IMR-90 (cell line): ENCODE data around the gene CCL28. TPM values are rescaled to one million over a fixed set of nuclear protein-coding genes. Genes with fewer than 3 reads are reported as not detected.

ENCODE experiments used
- ATAC-seq: fragments of 200-7000 bp; cut with Tn5 transposase; 2 replicates; pipeline ENCODE4 v1.9.1; 2020; ENCODE audit warnings: low read depth, mild to moderate bottlenecking, moderate library complexity
- BruUV-seq: library from RNA; stranded (reverse); fragments of 400-500 nt; replicated peaks from 2 replicates; lab custom pipeline; 2021; lab: Mats Ljungman, UMichigan
- CTCF ChIA-PET: fragments of 300-600 bp; formaldehyde crosslinking; extraction: SDS; loops from one replicate; lab custom pipeline; 2021; ENCODE audit warnings: antibody characterized with exemption; lab: Yijun Ruan, JAX
- POLR2A ChIA-PET: fragments of 300-600 bp; sonication (Branson Sonifier 250); formaldehyde crosslinking; loops from one replicate; lab custom pipeline; 2022; ENCODE audit warnings: antibody characterized with exemption; ENCODE audit not compliant: unreplicated experiment; lab: Charles Lee
- DNase-seq: peaks from one replicate; pipeline ENCODE4 v3.0.0; 2013
- H2AFZ ChIP-seq: replicated peaks from 2 replicates; pipeline ENCODE3; 2013; ENCODE audit warnings: low read length, mild to moderate bottlenecking; ENCODE audit not compliant: poor library complexity
- H2AK5ac ChIP-seq: 2 replicates; pipeline ENCODE4 v1.6.1; 2013; ENCODE audit warnings: low read depth, low read length, inconsistent platforms
- H2AK9ac ChIP-seq: replicated peaks from 2 replicates; pipeline ENCODE3; 2013; ENCODE audit warnings: mild to moderate bottlenecking, low read depth, low read length, moderate library complexity; ENCODE audit not compliant: poor library complexity
- H2BK120ac ChIP-seq: 2 replicates; pipeline ENCODE4 v1.6.1; 2013; ENCODE audit warnings: low read depth, low read length, inconsistent platforms
- H2BK15ac ChIP-seq: 3 replicates; pipeline ENCODE4 v1.6.1; 2013; ENCODE audit warnings: low read depth, low read length, inconsistent platforms
- H2BK20ac ChIP-seq: 2 replicates; pipeline ENCODE4 v1.6.1; 2013; ENCODE audit warnings: low read depth, mild to moderate bottlenecking, inconsistent platforms, low read length, moderate library complexity
- H2BK5ac ChIP-seq: 2 replicates; pipeline ENCODE4 v1.6.1; 2013; ENCODE audit warnings: mild to moderate bottlenecking, low read depth, low read length, inconsistent platforms; ENCODE audit not compliant: poor library complexity, severe bottlenecking
- H3K14ac ChIP-seq: replicated peaks from 2 replicates; pipeline ENCODE4 v1.6.1; 2013; ENCODE audit warnings: low read depth, low read length, inconsistent platforms
- H3K18ac ChIP-seq: 2 replicates; pipeline ENCODE4 v1.6.1; 2013; ENCODE audit warnings: low read depth, low read length, control low read depth
- H3K23ac ChIP-seq: 2 replicates; pipeline ENCODE4 v1.6.1; 2013; ENCODE audit warnings: low read depth, low read length, inconsistent platforms
- H3K27ac ChIP-seq: 2 replicates; pipeline ENCODE4 v1.5.1; 2013; ENCODE audit warnings: mild to moderate bottlenecking, control low read depth, low read length; ENCODE audit not compliant: insufficient read depth
- H3K27me3 ChIP-seq: 2 replicates; pipeline ENCODE4 v1.6.1; 2013; ENCODE audit warnings: low read length; ENCODE audit not compliant: control insufficient read depth, insufficient read depth
- H3K36me3 ChIP-seq: 2 replicates; pipeline ENCODE4 v1.6.1; 2013; ENCODE audit warnings: low read length, mixed read lengths; ENCODE audit not compliant: control insufficient read depth, insufficient read depth
- H3K4ac ChIP-seq: 2 replicates; pipeline ENCODE4 v1.6.1; 2013; ENCODE audit warnings: low read depth, low read length, inconsistent platforms
- H3K4me1 ChIP-seq: 2 replicates; pipeline ENCODE4 v1.6.1; 2013; ENCODE audit warnings: low read length, mixed read lengths; ENCODE audit not compliant: control insufficient read depth, insufficient read depth
- H3K4me2 ChIP-seq: 2 replicates; pipeline ENCODE4 v1.6.1; 2013; ENCODE audit warnings: low read depth, mild to moderate bottlenecking, control low read depth, low read length, moderate library complexity
- H3K4me3 ChIP-seq: 2 replicates; pipeline ENCODE4 v1.5.1; 2013; ENCODE audit warnings: low read depth, mild to moderate bottlenecking, control low read depth, low read length, moderate library complexity; ENCODE audit not compliant: insufficient read depth
- H3K56ac ChIP-seq: 2 replicates; pipeline ENCODE4 v1.6.1; 2013; ENCODE audit warnings: low read length, inconsistent platforms; ENCODE audit not compliant: insufficient read depth; ENCODE audit errors: extremely low read depth
- H3K79me1 ChIP-seq, 2 experiments: 2 replicates each; pipeline ENCODE4 v1.6.1; 2013; ENCODE audit warnings: low read length in 2 of 2, inconsistent platforms in 1 of 2, low read depth in 1 of 2
- H3K9ac ChIP-seq: 2 replicates; pipeline ENCODE4 v1.6.1; 2013; ENCODE audit warnings: low read depth, low read length, control low read depth
- H3K9me1 ChIP-seq: 2 replicates; pipeline ENCODE4 v1.6.1; 2013; ENCODE audit warnings: low read length, inconsistent platforms; ENCODE audit not compliant: insufficient read depth
- H3K9me3 ChIP-seq: 2 replicates; pipeline ENCODE4 v1.6.1; 2013; ENCODE audit warnings: low read length; ENCODE audit not compliant: control insufficient read depth, insufficient read depth
- H4K20me1 ChIP-seq: 2 replicates; pipeline ENCODE4 v1.6.1; 2013; ENCODE audit warnings: low read length, inconsistent platforms; ENCODE audit not compliant: insufficient read depth
- H4K5ac ChIP-seq: 2 replicates; pipeline ENCODE4 v1.6.1; 2013; ENCODE audit warnings: mild to moderate bottlenecking, low read depth, low read length, control low read depth
- H4K8ac ChIP-seq, 2 experiments: 2 replicates each; pipeline ENCODE4 v1.6.1; 2013; ENCODE audit warnings: low read depth in 2 of 2, low read length in 2 of 2, control low read depth in 1 of 2, inconsistent platforms in 1 of 2
- H4K91ac ChIP-seq: 2 replicates; pipeline ENCODE4 v1.6.1; 2013; ENCODE audit warnings: low read depth, low read length, inconsistent platforms; ENCODE audit not compliant: insufficient read depth
- BHLHE40 ChIP-seq: fragments of 150-350 bp; IDR thresholded peaks from 2 replicates; pipeline ENCODE4 v1.6.1; 2016; ENCODE audit warnings: mild to moderate bottlenecking, low read depth, low read length
- CEBPB ChIP-seq: IDR thresholded peaks from 2 replicates; pipeline ENCODE4 v1.6.1; 2012; ENCODE audit warnings: low read depth, low read length, improper control_type of control experiment
- CHD1 ChIP-seq: IDR thresholded peaks from 2 replicates; pipeline ENCODE4 v1.6.1; 2012; ENCODE audit warnings: low read depth, low read length, improper control_type of control experiment
- CTCF ChIP-seq: conservative IDR thresholded peaks from 2 replicates; pipeline ENCODE4 v1.5.1; 2012; ENCODE audit warnings: mild to moderate bottlenecking, low read depth, low read length, improper control_type of control experiment
- FOS ChIP-seq: fragments of 150-350 bp; IDR thresholded peaks from 2 replicates; pipeline ENCODE4 v1.6.1; 2016; ENCODE audit warnings: low read depth, low read length
- MAFK ChIP-seq: IDR thresholded peaks from 2 replicates; pipeline ENCODE4 v1.6.1; 2012; ENCODE audit warnings: low read depth, low read length, improper control_type of control experiment
- MAZ ChIP-seq: IDR thresholded peaks from 2 replicates; pipeline ENCODE4 v1.6.1; 2012; ENCODE audit warnings: low read depth, mild to moderate bottlenecking, low read length, improper control_type of control experiment, moderate library complexity, borderline replicate concordance
- MXI1 ChIP-seq: IDR thresholded peaks from 2 replicates; pipeline ENCODE4 v1.6.1; 2012; ENCODE audit warnings: low read depth, mild to moderate bottlenecking, low read length, moderate library complexity, borderline replicate concordance
- NFE2L2 ChIP-seq: fragments of 150-350 bp; IDR thresholded peaks from 2 replicates; pipeline ENCODE4 v1.6.1; 2016; ENCODE audit warnings: low read depth, mild to moderate bottlenecking, low read length
- POLR2A ChIP-seq: IDR thresholded peaks from 2 replicates; pipeline ENCODE4 v1.6.1; 2012; ENCODE audit warnings: mild to moderate bottlenecking, low read depth, low read length
- RAD21 ChIP-seq: IDR thresholded peaks from 2 replicates; pipeline ENCODE4 v1.6.1; 2012; ENCODE audit warnings: low read length, improper control_type of control experiment
- RCOR1 ChIP-seq: IDR thresholded peaks from 2 replicates; pipeline ENCODE4 v1.6.1; 2012; ENCODE audit warnings: mild to moderate bottlenecking, low read length, improper control_type of control experiment; ENCODE audit not compliant: insufficient replicate concordance
- RFX5 ChIP-seq: IDR thresholded peaks from 2 replicates; pipeline ENCODE4 v1.8.0; 2012; ENCODE audit warnings: low read depth, mild to moderate bottlenecking, low read length, moderate library complexity
- SMC3 ChIP-seq: fragments of 150-350 bp; IDR thresholded peaks from 2 replicates; pipeline ENCODE4 v1.6.1; 2016; ENCODE audit warnings: low read depth, mild to moderate bottlenecking, antibody characterized with exemption, low read length, moderate library complexity
- WGBS, 2 experiments: methylation state at CpG; one replicate each; pipeline versions ENCODE4 v1.1.5 to v1.1.7; 2013; ENCODE audit warnings: missing lambda C conversion rate in 2 of 2; ENCODE audit not compliant: insufficient read length in 1 of 2; ENCODE audit errors: extremely low coverage in 2 of 2; 5-methylcytosine and 5-hydroxymethylcytosine counted together
- dilution Hi-C: fragments of 300-500 bp; cut with HindIII; formaldehyde crosslinking; loops from one replicate; pipeline ENCODE4 v1.14.3; 2018; ENCODE audit warnings: low sequenced_read_pairs; ENCODE audit not compliant: unreplicated experiment
- in situ Hi-C: fragments of 300-500 bp; cut with MboI; formaldehyde crosslinking; loops from 3 replicates; pipeline ENCODE4 v1.14.3; 2019; ENCODE audit warnings: low sequenced_read_pairs, inconsistent platforms, mixed read lengths
- intact Hi-C: fragments of 100-400 bp; cut with micrococcal nuclease; formaldehyde crosslinking; loops from 2 replicates; pipeline ENCODE4 v1.10.0; 2022
- polyA plus RNA-seq, 3 experiments: library from polyadenylated mRNA; depleted of rRNA; stranded (reverse); fragments of >200 nt; gene quantifications; 2 replicates each; pipeline ENCODE4 v1.2.3, GENCODE V29; 2012; ENCODE audit warnings: low replicate concordance in 1 of 3
- total RNA-seq: library from RNA; depleted of rRNA; stranded (reverse); fragments of >200 nt; gene quantifications from 2 replicates; pipeline ENCODE4 v1.2.3, GENCODE V29; 2012
- TF ChIP-seq, protein P1 (sequence below): fragments of 150-350 bp; IDR thresholded peaks from 2 replicates; pipeline ENCODE4 v1.6.1; 2017; ENCODE audit warnings: mild to moderate bottlenecking, antibody characterized with exemption, low read length, low read depth
- TF ChIP-seq, protein P2 (sequence below): fragments of 150-350 bp; IDR thresholded peaks from 2 replicates; pipeline ENCODE4 v1.6.1; 2016; ENCODE audit warnings: low read depth, mild to moderate bottlenecking, low read length, moderate library complexity, borderline replicate concordance

CCL28 gene
- total and polyA plus RNA-seq, 2 of the 4 experiments (the other 2 are of a cell fraction) = under 0.01 to 0.02 TPM

DNA sequence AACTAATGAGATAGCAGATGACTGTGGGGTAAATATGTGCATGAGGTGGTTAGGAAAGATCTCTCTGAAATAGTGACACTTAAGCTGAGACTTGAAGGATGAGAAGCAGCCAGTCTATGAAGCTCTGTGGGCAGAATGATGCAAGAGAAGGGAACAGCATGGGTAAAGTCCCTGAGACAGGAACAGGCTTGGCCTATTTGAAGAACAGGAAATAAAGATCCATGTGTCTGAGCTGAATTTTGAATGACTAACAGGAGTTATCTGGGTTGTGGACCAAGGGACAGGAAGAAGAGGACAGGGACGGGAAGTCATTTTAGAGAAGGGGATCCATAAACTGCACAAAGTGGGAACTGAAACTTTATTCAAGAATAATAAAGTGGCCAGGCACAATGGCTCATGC is 73.3 kb downstream of the CCL28 start:
- whole genome bisulfite sequencing, 2 experiments = 83% methylated on average over 1 of the region's 1 CpG; no CpG with 5 or more reads in 1 of the 2 experiments
- BruUV-seq = no TSS peak
- no peak overlapping the region for H3K23ac ChIP-seq
- H3K27ac ChIP-seq = no peak overlapping the region
- H2AK9ac ChIP-seq = no peak overlapping the region
- no peaks in the 10 kb centered on the region for H3K4me1 ChIP-seq
- DNase-seq = no peak
- H2BK5ac ChIP-seq = no peak overlapping the region
- no peak overlapping the region for H2AK5ac ChIP-seq
- no peaks in the 10 kb centered on the region for H4K20me1 ChIP-seq
- no peak overlapping the region for H3K4ac ChIP-seq
- H3K9me3 ChIP-seq = peaks cover 6% of the 10 kb centered on the region; the same call in 1 of the 2 replicates
- H2BK120ac ChIP-seq = no peak overlapping the region
- H3K4me3 ChIP-seq = no peak overlapping the region
- no peak overlapping the region for H3K18ac ChIP-seq
- no peaks in the 10 kb centered on the region for H3K36me3 ChIP-seq
- ATAC-seq = no peak
- no peak overlapping the region for H3K14ac ChIP-seq
- ChIA-PET POLR2A (no interaction called here), CTCF (no interaction called here)
- no peak for TF ChIP-seq MAZ
- TF ChIP-seq BHLHE40 = no peak
- TF ChIP-seq SMC3 = no peak
- TF ChIP-seq RCOR1 = no peak
- no peak for TF ChIP-seq MAFK
- no peak for TF ChIP-seq RAD21
- TF ChIP-seq CTCF = no peak
- TF ChIP-seq RFX5 = no peak
- TF ChIP-seq CEBPB = no peak
- no peak for TF ChIP-seq FOS
- TF ChIP-seq CHD1 = no peak
- TF ChIP-seq, protein P1, sequence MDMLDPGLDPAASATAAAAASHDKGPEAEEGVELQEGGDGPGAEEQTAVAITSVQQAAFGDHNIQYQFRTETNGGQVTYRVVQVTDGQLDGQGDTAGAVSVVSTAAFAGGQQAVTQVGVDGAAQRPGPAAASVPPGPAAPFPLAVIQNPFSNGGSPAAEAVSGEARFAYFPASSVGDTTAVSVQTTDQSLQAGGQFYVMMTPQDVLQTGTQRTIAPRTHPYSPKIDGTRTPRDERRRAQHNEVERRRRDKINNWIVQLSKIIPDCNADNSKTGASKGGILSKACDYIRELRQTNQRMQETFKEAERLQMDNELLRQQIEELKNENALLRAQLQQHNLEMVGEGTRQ = no peak
- no peak for TF ChIP-seq NFE2L2
- TF ChIP-seq, protein P2, sequence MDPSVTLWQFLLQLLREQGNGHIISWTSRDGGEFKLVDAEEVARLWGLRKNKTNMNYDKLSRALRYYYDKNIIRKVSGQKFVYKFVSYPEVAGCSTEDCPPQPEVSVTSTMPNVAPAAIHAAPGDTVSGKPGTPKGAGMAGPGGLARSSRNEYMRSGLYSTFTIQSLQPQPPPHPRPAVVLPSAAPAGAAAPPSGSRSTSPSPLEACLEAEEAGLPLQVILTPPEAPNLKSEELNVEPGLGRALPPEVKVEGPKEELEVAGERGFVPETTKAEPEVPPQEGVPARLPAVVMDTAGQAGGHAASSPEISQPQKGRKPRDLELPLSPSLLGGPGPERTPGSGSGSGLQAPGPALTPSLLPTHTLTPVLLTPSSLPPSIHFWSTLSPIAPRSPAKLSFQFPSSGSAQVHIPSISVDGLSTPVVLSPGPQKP = no peak
- no peak for TF ChIP-seq MXI1
- TF ChIP-seq POLR2A = no peak
- H2BK20ac ChIP-seq = no peak overlapping the region
- no peak overlapping the region for H2AFZ ChIP-seq
- intact Hi-C loops = no loop called here
- no peak overlapping the region for H3K56ac ChIP-seq
- H4K5ac ChIP-seq = no peak overlapping the region
- no peak overlapping the region for H3K9ac ChIP-seq
- H3K4me2 ChIP-seq = no peak overlapping the region
- H4K8ac ChIP-seq = no peak overlapping the region
- dilution Hi-C loops = no loop called here
- in situ Hi-C loops = no loop called here
- H3K79me1 ChIP-seq = no peaks in the 10 kb centered on the region
- no peaks in the 10 kb centered on the region for H3K27me3 ChIP-seq
- no peaks in the 10 kb centered on the region for H3K9me1 ChIP-seq
- no peak overlapping the region for H4K91ac ChIP-seq
- no peak overlapping the region for H2BK15ac ChIP-seq
